H1 (cell line): ENCODE data around the gene DNAJC22. TPM values are rescaled to one million over a fixed set of nuclear protein-coding genes. Genes with fewer than 3 reads are reported as not detected.

Source experiments
- YY1 ChIP-seq: IDR thresholded peaks from 2 replicates; pipeline ENCODE4 v1.6.1; 2011; ENCODE audit warnings: low read depth, mild to moderate bottlenecking, low read length
- polyA plus RNA-seq, 7 experiments: library from polyadenylated mRNA; depleted of rRNA in 3 of 7; stranded (reverse) in 5 of 7; unstranded in 2 of 7; fragments of >200 nt in 5 of 7; fragments of 200-250 nt in 2 of 7; gene quantifications; 1 replicate in 5 of 7; 2 replicates in 1 of 7; 4 replicates in 1 of 7; pipeline versions ENCODE4 v1.2.1 to v1.2.3, GENCODE V29; 2011 to 2013; ENCODE audit warnings: missing spikeins in 2 of 7, mixed read lengths in 2 of 7
- total RNA-seq: library from RNA; stranded (reverse); fragmentation: NEBNext Ultra II Directional; extraction: Animal tissue kit (Norgen Biotek cat#: 25700); gene quantifications from 2 replicates; pipeline ENCODE4 v1.2.1, GENCODE V29; 2021
- TF ChIP-seq, protein P1 (sequence below): IDR thresholded peaks from 2 replicates; pipeline ENCODE4 v1.6.1; 2012; ENCODE audit warnings: low read length, inconsistent platforms

The DNAJC22 gene
- total and polyA plus RNA-seq, 2 of the 8 experiments (the other 6 are each of a cell fraction or from before 2014, with no cell fraction given), result 0.20 to 0.39 TPM

- TF ChIP-seq, protein P1, sequence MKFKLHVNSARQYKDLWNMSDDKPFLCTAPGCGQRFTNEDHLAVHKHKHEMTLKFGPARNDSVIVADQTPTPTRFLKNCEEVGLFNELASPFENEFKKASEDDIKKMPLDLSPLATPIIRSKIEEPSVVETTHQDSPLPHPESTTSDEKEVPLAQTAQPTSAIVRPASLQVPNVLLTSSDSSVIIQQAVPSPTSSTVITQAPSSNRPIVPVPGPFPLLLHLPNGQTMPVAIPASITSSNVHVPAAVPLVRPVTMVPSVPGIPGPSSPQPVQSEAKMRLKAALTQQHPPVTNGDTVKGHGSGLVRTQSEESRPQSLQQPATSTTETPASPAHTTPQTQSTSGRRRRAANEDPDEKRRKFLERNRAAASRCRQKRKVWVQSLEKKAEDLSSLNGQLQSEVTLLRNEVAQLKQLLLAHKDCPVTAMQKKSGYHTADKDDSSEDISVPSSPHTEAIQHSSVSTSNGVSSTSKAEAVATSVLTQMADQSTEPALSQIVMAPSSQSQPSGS, result no peak
- TF ChIP-seq YY1, result no peak
These were observed 24.4 kb upstream of the DNAJC22 start (continued) for GRCh38 chr12:49322367-49322707.
